H9 (cell line): ENCODE measurements around the gene APOH. TPM values are rescaled to one million over a fixed set of nuclear protein-coding genes. Genes with fewer than 3 reads are reported as not detected.

Source experiments
- DNase-seq: peaks from one replicate; pipeline ENCODE4 v3.0.0-alpha.2; 2017
- H2AFZ ChIP-seq: one replicate; pipeline ENCODE4 v1.6.1; 2013; ENCODE audit warnings: mild to moderate bottlenecking, low read length, control low read depth, moderate library complexity
- H2AK5ac ChIP-seq: 2 replicates; pipeline ENCODE4 v1.6.1; 2013; ENCODE audit warnings: low read length, control low read depth, mixed read lengths; ENCODE audit not compliant: insufficient read length
- H2BK120ac ChIP-seq: one replicate; pipeline ENCODE4 v1.6.1; 2013; ENCODE audit warnings: low read depth, mild to moderate bottlenecking, low read length, control low read depth, inconsistent platforms; ENCODE audit not compliant: poor library complexity, severe bottlenecking
- H2BK12ac ChIP-seq: 2 replicates; pipeline ENCODE4 v1.6.1; 2013; ENCODE audit warnings: low read length, control low read depth, mixed read lengths, low read depth; ENCODE audit not compliant: insufficient read length
- H2BK15ac ChIP-seq: 2 replicates; pipeline ENCODE4 v1.6.1; 2013; ENCODE audit warnings: low read depth, low read length, control low read depth
- H2BK20ac ChIP-seq: one replicate; pipeline ENCODE4 v1.6.1; 2013; ENCODE audit warnings: low read depth, mild to moderate bottlenecking, low read length, control low read depth, inconsistent platforms; ENCODE audit not compliant: poor library complexity, severe bottlenecking
- H2BK5ac ChIP-seq: 2 replicates; pipeline ENCODE4 v1.6.1; 2013; ENCODE audit warnings: low read length, control low read depth, mixed read lengths; ENCODE audit not compliant: insufficient read length
- H3K14ac ChIP-seq: 2 replicates; pipeline ENCODE4 v1.6.1; 2013; ENCODE audit warnings: low read length, control low read depth; ENCODE audit not compliant: insufficient read depth
- H3K18ac ChIP-seq: 2 replicates; pipeline ENCODE4 v1.6.1; 2013; ENCODE audit warnings: low read depth, mild to moderate bottlenecking, mixed read lengths, low read length, control low read depth; ENCODE audit not compliant: insufficient read length
- H3K23ac ChIP-seq: 2 replicates; pipeline ENCODE4 v1.6.1; 2013; ENCODE audit warnings: low read length, control low read depth, mixed read lengths, low read depth; ENCODE audit not compliant: insufficient read length
- H3K23me2 ChIP-seq: 2 replicates; pipeline ENCODE4 v1.6.1; 2013; ENCODE audit warnings: low read depth, mild to moderate bottlenecking, mixed read lengths, low read length, control low read depth; ENCODE audit not compliant: insufficient read length, poor library complexity, severe bottlenecking
- H3K27ac ChIP-seq: 2 replicates; pipeline ENCODE4 v1.5.1; 2013; ENCODE audit warnings: low read length, control low read depth, mixed read lengths, low read depth; ENCODE audit not compliant: insufficient read length
- H3K27me3 ChIP-seq: 2 replicates; pipeline ENCODE4 v1.6.1; 2013; ENCODE audit warnings: low read length, control low read depth, inconsistent platforms; ENCODE audit not compliant: insufficient read depth
- H3K4ac ChIP-seq: 2 replicates; pipeline ENCODE4 v1.6.1; 2013; ENCODE audit warnings: low read depth, mild to moderate bottlenecking, control low read depth, inconsistent platforms, low read length, moderate library complexity
- H3K4me1 ChIP-seq: 2 replicates; pipeline ENCODE4 v1.6.1; 2013; ENCODE audit warnings: low read length, control low read depth, inconsistent platforms; ENCODE audit not compliant: insufficient read depth
- H3K4me2 ChIP-seq: 2 replicates; pipeline ENCODE4 v1.6.1; 2013; ENCODE audit warnings: low read length, control low read depth, mixed read lengths; ENCODE audit not compliant: insufficient read length, insufficient read depth
- H3K56ac ChIP-seq: 2 replicates; pipeline ENCODE4 v1.6.1; 2013; ENCODE audit warnings: low read depth, mild to moderate bottlenecking, mixed read lengths, low read length, control low read depth; ENCODE audit not compliant: insufficient read length
- H3K79me1 ChIP-seq: 2 replicates; pipeline ENCODE4 v1.6.1; 2013; ENCODE audit warnings: low read depth, mild to moderate bottlenecking, moderate library complexity, low read length, control low read depth, inconsistent platforms; ENCODE audit not compliant: insufficient read depth, poor library complexity, severe bottlenecking
- H3K79me2 ChIP-seq: 2 replicates; pipeline ENCODE4 v1.6.1; 2013; ENCODE audit warnings: low read length, control low read depth, inconsistent platforms; ENCODE audit not compliant: insufficient read depth
- H3K9ac ChIP-seq: 2 replicates; pipeline ENCODE4 v1.6.1; 2013; ENCODE audit warnings: low read length, control low read depth, mixed read lengths; ENCODE audit not compliant: insufficient read length; ENCODE audit errors: extremely low read depth
- H3K9me3 ChIP-seq: one replicate; pipeline ENCODE4 v1.6.1; 2013; ENCODE audit warnings: low read depth, low read length, inconsistent platforms; ENCODE audit not compliant: control insufficient read depth
- H3T11ph ChIP-seq: one replicate; pipeline ENCODE4 v1.6.1; 2013; ENCODE audit warnings: mild to moderate bottlenecking, low read length, control low read depth, inconsistent platforms
- H4K20me1 ChIP-seq: one replicate; pipeline ENCODE4 v1.6.1; 2013; ENCODE audit not compliant: control insufficient read depth, insufficient read length, insufficient read depth
- H4K5ac ChIP-seq: 2 replicates; pipeline ENCODE4 v1.6.1; 2013; ENCODE audit warnings: low read depth, mild to moderate bottlenecking, mixed read lengths, low read length, control low read depth; ENCODE audit not compliant: insufficient read length
- H4K8ac ChIP-seq: replicated peaks from 2 replicates; pipeline ENCODE4 v1.6.1; 2013; ENCODE audit warnings: low read length, control low read depth, mixed read lengths, low read depth; ENCODE audit not compliant: insufficient read length
- H4K91ac ChIP-seq: 2 replicates; pipeline ENCODE4 v1.6.1; 2013; ENCODE audit warnings: low read depth, mild to moderate bottlenecking, moderate library complexity, mixed read lengths, low read length, control low read depth; ENCODE audit not compliant: insufficient read length
- H3K27ac Mint-ChIP-seq, 3 experiments: 2 replicates in 2 of 3; 3 replicates in 1 of 3; pipeline ENCODE4 v1.8.0; 2020 to 2021; ENCODE audit warnings: mixed read lengths in 3 of 3, mild to moderate bottlenecking in 1 of 3, moderate library complexity in 1 of 3
- H3K27me3 Mint-ChIP-seq: 2 replicates; pipeline ENCODE4 v1.8.0; 2021; ENCODE audit warnings: low read depth, mild to moderate bottlenecking, moderate library complexity, mixed read lengths
- H3K36me3 Mint-ChIP-seq, 3 experiments: 2 replicates in 2 of 3; 3 replicates in 1 of 3; pipeline ENCODE4 v1.8.0; 2020 to 2021; ENCODE audit warnings: low read depth in 3 of 3, mixed read lengths in 3 of 3; ENCODE audit not compliant: insufficient read depth in 1 of 3
- H3K4me1 Mint-ChIP-seq, 2 experiments: 2 replicates each; pipeline ENCODE4 v1.8.0; 2020; ENCODE audit warnings: mixed read lengths in 2 of 2
- H3K4me3 Mint-ChIP-seq, 2 experiments: 2 replicates in 1 of 2; 3 replicates in 1 of 2; pipeline ENCODE4 v1.8.0; 2020 to 2021; ENCODE audit warnings: mild to moderate bottlenecking in 2 of 2, mixed read lengths in 2 of 2, moderate library complexity in 1 of 2
- H3K9me3 Mint-ChIP-seq, 2 experiments: 2 replicates in 1 of 2; 3 replicates in 1 of 2; pipeline ENCODE4 v1.8.0; 2020; ENCODE audit warnings: mild to moderate bottlenecking in 2 of 2, mixed read lengths in 2 of 2, moderate library complexity in 1 of 2
- WGBS: extraction: QIAGEN DNeasy Blood & Tissue Kit; methylation state at CpG from one replicate; pipeline ENCODE4 v1.1.7; 2013; ENCODE audit warnings: missing lambda C conversion rate, low lambda C conversion rate, mixed read lengths; ENCODE audit not compliant: insufficient read length; ENCODE audit errors: extremely low coverage; 5-methylcytosine and 5-hydroxymethylcytosine counted together
- total RNA-seq: library from RNA; stranded (reverse); gene quantifications from 2 replicates; pipeline ENCODE4 v1.2.1, GENCODE V29; 2021
- TF ChIP-seq, protein P1 (sequence below): fragments of 200-600 bp; sonication (generic); conservative IDR thresholded peaks from 3 replicates; pipeline ENCODE4 v1.8.0; 2021; ENCODE audit warnings: antibody characterized with exemption, mild to moderate bottlenecking

The APOH gene
- total RNA-seq, 1 experiment from 2014 or later, result not detected

DNA sequence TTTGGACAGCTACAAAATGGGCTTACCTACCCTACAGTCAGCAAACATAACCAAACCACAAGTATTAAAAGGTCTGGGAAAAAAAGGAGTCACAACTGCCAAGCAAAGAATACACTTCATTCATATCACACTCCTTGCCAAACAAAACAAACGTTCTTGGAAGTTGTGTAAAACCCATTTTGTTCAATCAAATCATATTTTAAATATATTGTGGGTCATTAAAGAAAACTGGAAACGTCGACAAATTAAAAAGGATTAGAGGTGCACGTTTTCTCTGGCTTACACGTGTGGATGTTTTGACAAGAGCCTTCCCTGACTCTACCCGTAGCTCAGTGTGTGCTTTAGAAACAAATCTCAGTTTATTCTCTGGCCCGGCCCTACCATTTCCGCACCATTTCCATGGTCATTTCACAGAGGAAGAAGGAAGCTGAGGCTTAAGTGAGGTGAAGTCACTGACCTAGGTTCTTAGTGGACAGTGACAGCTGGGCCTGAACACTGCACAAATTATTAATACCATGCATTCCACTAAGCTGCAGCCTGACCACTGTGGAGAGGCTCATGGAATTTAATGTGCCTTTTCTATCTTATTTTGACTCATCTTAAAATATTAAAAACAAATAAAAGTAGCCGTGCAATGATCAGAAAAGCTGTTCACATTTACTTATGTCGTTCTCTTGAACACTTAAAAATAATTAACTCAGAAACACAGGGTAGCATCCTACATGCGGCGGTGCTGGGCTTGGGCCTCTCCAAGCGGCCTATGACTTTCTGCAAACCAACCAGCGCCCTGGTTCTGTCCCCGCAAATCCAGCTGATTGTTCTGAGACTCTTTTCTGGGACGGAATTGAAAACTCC lies 38.2 kb downstream of the APOH start:
- Histone ChIP-seq H3K23me2 (peaks cover 10% of the 10 kb centered on the region), H2BK5ac (no peak overlapping the region), H2AFZ (no peak overlapping the region), H2BK120ac (no peak overlapping the region), H2BK20ac (no peak overlapping the region), H3K79me2 (no peaks in the 10 kb centered on the region), H2AK5ac (no peak overlapping the region), H4K8ac (no peak overlapping the region), H3K27ac (no peak overlapping the region), H4K20me1 (no peaks in the 10 kb centered on the region), H2BK12ac (no peak overlapping the region), H3T11ph (no peak overlapping the region), H3K9ac (peak overlapping the region; percentile 13), H3K79me1 (no peaks in the 10 kb centered on the region), H3K9me3 (no peaks in the 10 kb centered on the region), H3K14ac (no peak overlapping the region), H3K56ac (no peak overlapping the region), H3K4ac (no peak overlapping the region), H3K4me1 (no peaks in the 10 kb centered on the region), H3K27me3 (no peaks in the 10 kb centered on the region), H4K91ac (no peak overlapping the region), H3K4me2 (peak overlapping the region; percentile 51), H4K5ac (no peak overlapping the region), H3K23ac (no peak overlapping the region), H2BK15ac (no peak overlapping the region), H3K18ac (no peak overlapping the region)
- Mint-ChIP-seq H3K9me3 (no peaks in the 10 kb centered on the region), H3K27ac (peak overlapping the region in 2 of 3 experiments; percentile 86 to 92; a peak in 3 of 7 replicates), H3K36me3 (no peaks in the 10 kb centered on the region), H3K4me3 (peak overlapping the region; percentile 82 to 90), H3K4me1 (peaks cover 12 to 15% of the 10 kb centered on the region in 2 experiments), H3K27me3 (peaks cover 3% of the 10 kb centered on the region; the same call in 1 of the 2 replicates)
- no peak for DNase-seq
- TF ChIP-seq, protein P1, sequence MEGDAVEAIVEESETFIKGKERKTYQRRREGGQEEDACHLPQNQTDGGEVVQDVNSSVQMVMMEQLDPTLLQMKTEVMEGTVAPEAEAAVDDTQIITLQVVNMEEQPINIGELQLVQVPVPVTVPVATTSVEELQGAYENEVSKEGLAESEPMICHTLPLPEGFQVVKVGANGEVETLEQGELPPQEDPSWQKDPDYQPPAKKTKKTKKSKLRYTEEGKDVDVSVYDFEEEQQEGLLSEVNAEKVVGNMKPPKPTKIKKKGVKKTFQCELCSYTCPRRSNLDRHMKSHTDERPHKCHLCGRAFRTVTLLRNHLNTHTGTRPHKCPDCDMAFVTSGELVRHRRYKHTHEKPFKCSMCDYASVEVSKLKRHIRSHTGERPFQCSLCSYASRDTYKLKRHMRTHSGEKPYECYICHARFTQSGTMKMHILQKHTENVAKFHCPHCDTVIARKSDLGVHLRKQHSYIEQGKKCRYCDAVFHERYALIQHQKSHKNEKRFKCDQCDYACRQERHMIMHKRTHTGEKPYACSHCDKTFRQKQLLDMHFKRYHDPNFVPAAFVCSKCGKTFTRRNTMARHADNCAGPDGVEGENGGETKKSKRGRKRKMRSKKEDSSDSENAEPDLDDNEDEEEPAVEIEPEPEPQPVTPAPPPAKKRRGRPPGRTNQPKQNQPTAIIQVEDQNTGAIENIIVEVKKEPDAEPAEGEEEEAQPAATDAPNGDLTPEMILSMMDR, result no peak
- no CpG with 5 or more reads among the region's 16 CpGs for WGBS
